Stimulated activated naive CD8-positive, alpha-beta T cell treated with anti-CD3 and anti-CD28 coated beads, Interleukin-15, Interleukin-2, amounts not matched to agents 100 ng/mL and 50 ng/mL, for 24 hours (primary cell): ENCODE data around the gene PPP6R2.
"Not testable (repeated sequence)": the region's sequence is repeated elsewhere in the genome, so short reads cannot be mapped to it uniquely, and the experiment has no call there.

Source experiments
- H3K27ac Mint-ChIP-seq: one replicate; pipeline ENCODE4 v1.8.0; 2021; ENCODE audit warnings: mild to moderate bottlenecking, mixed read lengths
- H3K27me3 Mint-ChIP-seq: one replicate; pipeline ENCODE4 v1.8.0; 2021; ENCODE audit warnings: mixed read lengths
- H3K36me3 Mint-ChIP-seq: one replicate; pipeline ENCODE4 v1.8.0; 2021; ENCODE audit warnings: low read depth, mixed read lengths
- H3K4me1 Mint-ChIP-seq: one replicate; pipeline ENCODE4 v1.8.0; 2021; ENCODE audit warnings: low read depth, mixed read lengths
- H3K4me3 Mint-ChIP-seq: one replicate; pipeline ENCODE4 v1.8.0; 2021; ENCODE audit warnings: mild to moderate bottlenecking, mixed read lengths
- H3K9me3 Mint-ChIP-seq: one replicate; pipeline ENCODE4 v1.8.0; 2021; ENCODE audit warnings: mixed read lengths

Gene PPP6R2

DNA sequence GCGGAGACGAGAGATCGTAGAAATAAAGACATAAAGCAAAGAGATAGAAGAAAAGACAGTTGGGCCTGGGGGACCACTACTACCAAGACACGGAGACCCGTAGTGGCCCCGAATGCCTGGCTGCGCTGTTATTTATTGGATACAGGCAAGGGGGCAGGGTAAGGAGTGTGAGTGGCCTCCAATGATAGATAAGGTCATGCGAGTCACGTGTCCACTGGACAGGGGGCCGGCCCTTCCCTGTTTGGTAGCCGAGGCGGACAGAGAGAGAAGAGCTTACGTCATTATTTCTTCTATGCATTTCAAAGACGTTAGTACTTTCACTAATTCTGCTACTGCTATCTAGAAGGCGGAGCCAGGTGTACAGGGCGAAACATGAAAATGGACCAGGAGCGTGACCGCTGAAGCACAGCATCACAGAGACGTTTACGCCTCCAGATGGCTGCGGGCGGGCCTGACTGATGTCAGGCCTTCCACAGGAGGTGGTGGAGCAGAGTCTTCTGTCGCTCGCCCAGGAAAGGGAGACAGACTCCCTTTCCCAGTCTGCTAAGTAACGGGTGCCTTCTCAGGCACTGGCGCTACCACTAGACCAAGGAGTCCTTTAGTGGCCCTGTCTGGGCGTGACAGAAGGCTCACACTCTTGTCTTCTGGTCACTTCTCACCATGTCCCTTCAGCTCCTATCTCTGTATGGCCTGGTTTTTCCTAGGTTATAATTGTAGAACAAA, 24.8 kb downstream of the PPP6R2 start:
- peaks cover 28% of the 10 kb centered on the region for H3K36me3 Mint-ChIP-seq
- no peak overlapping the region for H3K4me3 Mint-ChIP-seq
- H3K27ac Mint-ChIP-seq, result no peak overlapping the region
- peaks cover 10% of the 10 kb centered on the region for H3K4me1 Mint-ChIP-seq
- no peaks in the 10 kb centered on the region for H3K27me3 Mint-ChIP-seq
- no peaks in the 10 kb centered on the region for H3K9me3 Mint-ChIP-seq

DNA sequence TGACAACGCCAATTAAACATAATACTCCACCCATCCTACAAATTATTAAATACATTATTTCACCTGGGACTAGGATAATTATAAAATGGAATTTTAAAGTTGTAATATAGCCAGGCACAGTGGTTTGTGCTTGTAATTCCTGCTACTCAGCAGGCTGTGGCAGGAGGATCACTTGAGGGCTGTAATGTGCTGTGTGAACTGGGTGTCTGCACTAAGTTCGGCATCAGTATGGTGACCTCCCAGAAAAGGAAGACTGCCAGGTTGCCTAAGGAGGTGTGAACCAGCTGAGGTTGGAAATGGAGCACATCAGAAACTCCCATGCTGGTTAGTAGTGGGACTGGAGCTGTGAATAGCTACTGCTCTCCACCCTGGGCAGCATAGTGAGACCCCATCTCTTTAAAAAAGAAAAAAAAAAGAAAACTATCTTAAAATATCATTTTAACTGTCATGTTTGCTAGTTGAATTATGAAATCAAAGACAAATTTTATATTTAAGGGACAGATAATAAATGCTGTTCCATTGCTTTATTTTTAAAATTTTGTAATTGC, 28.0 kb downstream of the PPP6R2 start:
- Mint-ChIP-seq H3K36me3 (peaks cover 43% of the 10 kb centered on the region), H3K4me1 (peaks cover 3% of the 10 kb centered on the region), H3K27ac (no peak overlapping the region), H3K27me3 (no peaks in the 10 kb centered on the region), H3K4me3 (no peak overlapping the region), H3K9me3 (no peaks in the 10 kb centered on the region)

DNA sequence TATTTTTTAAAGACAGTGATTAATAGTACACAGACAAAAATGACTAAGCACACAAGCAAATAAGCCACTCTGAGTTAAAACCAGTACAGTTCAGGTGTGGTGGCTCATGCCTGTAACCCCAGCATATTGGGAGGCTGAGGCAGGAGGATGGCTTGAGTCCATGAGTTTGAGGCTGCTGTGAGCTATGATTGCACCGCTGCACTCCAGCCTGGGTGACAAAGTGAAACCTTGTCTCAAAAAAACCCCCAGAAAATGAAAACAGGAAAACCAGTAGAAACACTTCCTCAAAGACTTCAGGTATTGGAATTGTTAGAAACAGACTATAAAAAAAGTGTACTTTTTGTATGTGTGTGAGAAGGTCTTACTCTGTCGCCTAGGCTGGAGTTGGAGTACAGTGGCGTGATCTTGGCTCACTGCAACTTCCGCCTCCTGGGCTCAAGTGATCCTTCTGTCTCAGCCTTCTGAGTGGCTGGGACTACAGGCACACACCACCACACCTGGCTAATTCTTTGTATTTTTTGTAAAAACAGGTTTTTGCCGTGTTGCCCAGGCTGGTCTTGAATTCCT, 33.0 kb downstream of the PPP6R2 start:
- no peak overlapping the region for H3K4me3 Mint-ChIP-seq
- H3K27me3 Mint-ChIP-seq, result no peaks in the 10 kb centered on the region
- peaks cover 44% of the 10 kb centered on the region for H3K36me3 Mint-ChIP-seq
- peak overlapping the region; percentile 16 for H3K27ac Mint-ChIP-seq
- no peaks in the 10 kb centered on the region for H3K9me3 Mint-ChIP-seq
- peaks cover 9% of the 10 kb centered on the region for H3K4me1 Mint-ChIP-seq

DNA sequence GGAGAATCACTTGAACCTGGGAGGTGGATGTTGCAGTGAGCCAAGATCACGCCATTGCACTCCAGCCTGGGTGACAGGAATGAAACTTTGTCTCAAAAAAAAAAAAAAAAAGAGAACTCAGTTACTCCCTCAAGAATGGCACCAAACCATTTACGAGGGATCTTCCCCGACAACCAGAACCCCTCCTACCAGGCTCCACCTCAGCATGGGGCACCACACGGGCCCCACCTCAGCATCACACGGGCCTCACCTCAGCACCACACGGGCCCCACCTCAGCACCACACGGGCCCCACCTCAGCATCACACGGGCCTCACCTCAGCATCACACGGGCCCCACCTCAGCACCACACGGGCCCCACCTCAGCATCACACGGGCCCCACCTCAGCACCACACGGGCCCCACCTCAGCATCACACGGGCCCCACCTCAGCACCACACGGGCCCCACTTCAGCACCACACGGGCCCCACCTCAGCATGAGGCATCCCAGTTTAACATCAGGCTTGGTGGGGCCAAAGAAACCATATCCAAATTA, 38.0 kb downstream of the PPP6R2 start:
- peaks cover 24% of the 10 kb centered on the region for H3K36me3 Mint-ChIP-seq
- not testable (repeated sequence) for H3K9me3 Mint-ChIP-seq, H3K27me3 Mint-ChIP-seq, H3K4me3 Mint-ChIP-seq, H3K4me1 Mint-ChIP-seq, H3K27ac Mint-ChIP-seq

DNA sequence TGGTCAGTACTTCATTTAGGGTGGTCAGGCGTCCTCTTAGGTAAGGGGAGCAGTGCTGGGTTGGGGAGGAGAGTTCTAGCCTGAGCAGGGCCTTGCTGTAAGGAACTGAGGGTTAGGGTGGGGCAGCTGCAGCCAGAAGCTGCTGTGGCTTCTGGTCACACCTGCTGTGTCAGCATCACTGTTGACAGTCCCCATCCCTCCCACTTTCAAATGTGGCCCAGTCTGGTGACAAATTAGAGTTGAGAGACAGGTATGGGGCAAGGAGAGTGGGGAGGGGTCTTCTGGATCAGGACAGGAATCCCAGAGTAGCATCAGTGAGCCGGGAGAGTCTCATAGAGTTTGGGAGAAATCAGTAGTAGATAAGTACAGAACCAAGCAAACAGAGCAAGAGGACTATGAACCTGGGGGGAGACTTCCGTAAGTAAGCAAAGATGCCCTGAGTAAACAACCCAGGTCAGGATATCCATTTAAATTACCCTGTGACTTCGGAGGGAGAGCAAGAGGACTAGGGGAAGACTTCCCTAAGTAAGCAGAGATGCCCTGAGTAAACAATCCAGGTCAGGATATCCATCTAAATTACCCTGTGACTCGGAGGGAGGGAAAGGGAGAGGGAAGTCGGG, 53.7 kb downstream of the PPP6R2 start:
- Mint-ChIP-seq H3K27ac (no peak overlapping the region), H3K27me3 (no peaks in the 10 kb centered on the region), H3K36me3 (peaks cover 38% of the 10 kb centered on the region)

DNA sequence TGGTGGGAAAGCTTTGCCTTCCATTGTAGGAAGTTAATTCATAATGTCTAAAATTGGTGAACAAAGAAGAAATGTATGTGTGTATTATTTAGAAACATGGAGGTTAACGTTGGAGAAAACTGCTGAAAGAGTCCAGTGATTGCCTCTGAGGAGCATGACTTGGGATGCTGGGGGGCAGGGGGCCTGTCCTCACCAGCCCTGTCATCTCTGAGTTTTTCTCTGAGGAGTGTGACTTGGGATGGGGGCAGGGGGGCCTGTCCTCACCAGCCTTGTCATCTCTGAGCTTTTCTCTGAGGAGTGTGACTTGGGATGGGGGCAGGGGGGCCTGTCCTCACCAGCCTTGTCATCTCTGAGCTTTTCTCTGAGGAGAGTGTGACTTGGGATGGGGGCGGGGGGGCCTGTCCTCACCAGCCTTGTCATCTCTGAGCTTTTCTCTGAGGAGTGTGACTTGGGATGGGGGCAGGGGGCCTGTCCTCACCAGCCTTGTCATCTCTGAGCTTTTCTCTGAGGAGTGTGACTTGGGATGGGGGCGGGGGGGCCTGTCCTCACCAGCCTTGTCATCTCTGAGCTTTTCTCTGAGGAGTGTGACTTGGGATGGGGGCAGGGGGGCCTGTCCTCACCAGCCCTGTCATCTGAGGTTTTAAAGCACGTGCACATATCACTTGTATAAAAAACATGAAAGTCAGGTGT, 54.4 kb downstream of the PPP6R2 start:
- H3K4me3 Mint-ChIP-seq, H3K27me3 Mint-ChIP-seq, H3K27ac Mint-ChIP-seq, H3K9me3 Mint-ChIP-seq: not testable (repeated sequence)
- Mint-ChIP-seq H3K4me1 (peaks cover 31% of the 10 kb centered on the region), H3K36me3 (peaks cover 38% of the 10 kb centered on the region)

More for the DNA sequence above, 53.7 kb downstream of the PPP6R2 start:
- H3K4me3 Mint-ChIP-seq, result no peak overlapping the region
- no peaks in the 10 kb centered on the region for H3K9me3 Mint-ChIP-seq
- peaks cover 31% of the 10 kb centered on the region for H3K4me1 Mint-ChIP-seq

DNA sequence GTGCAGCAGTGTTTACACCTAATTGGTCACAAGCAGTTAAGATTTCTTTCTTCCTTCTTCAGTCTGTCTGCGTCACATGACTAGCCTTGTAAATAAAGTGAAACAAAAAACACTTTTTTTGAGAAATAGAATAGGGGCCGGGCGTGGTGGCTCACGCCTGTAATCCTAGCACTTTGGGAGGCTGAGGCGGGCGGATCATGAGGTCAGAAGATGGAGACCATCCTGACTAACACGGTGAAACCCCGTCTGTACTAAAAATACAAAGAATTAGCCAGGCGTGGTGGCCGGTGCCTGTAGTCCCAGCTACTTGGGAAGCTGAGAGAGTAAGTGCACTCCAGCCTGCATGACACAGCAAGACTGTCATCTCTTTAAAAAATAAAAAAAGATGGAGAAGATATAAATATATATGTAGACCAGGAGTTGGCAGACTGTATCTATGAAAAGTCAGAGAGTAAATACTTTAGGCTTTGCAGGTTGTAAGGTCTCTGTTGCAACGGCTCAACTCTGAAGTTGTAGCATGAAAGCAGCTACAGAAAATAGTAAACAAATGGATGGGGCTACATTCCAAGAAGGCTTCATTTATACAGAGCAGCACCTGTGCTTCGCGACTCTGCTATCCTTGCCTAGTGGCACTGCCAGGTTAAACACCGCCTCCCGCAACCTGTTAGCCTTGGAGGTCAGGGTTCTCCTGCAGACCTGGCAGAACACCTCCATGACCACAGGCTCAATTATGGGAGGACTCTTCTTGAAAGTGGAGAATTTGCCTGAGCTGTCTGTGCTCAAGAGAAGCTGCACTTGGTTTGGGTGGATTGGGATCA, 55.9 kb downstream of the PPP6R2 start:
- Mint-ChIP-seq H3K9me3 (no peaks in the 10 kb centered on the region), H3K27ac (peak overlapping the region; percentile 68), H3K36me3 (peaks cover 30% of the 10 kb centered on the region), H3K27me3 (no peaks in the 10 kb centered on the region), H3K4me3 (no peak overlapping the region), H3K4me1 (peaks cover 34% of the 10 kb centered on the region)

DNA sequence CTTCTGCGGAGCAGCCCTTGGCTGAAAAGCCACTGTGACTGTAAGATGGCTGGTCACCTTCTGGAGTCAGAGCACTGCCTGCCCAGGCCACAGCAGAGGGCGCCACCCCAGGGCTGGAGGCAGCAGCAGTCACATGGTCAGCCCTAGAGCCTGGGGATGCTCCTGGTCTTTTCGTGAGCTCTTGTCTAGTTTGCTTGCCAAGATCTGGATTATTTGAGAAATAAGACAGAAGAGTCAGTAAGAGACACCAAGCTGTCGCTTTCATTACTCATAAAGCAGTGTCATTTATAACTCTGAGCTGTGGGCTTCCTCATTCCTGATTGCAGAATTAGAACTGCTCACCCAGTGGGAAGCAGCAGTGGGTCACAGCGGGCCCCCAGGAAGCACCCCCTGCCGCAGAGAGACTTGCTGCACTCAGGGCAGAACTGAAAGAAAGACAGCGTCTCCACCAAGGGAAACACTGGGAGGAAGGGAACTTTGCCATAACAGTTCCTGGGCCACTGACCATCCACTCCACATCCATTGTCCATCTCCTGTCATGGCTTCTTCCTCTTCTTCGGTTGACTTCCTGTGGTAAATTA, 56.7 kb downstream of the PPP6R2 start:
- Mint-ChIP-seq H3K4me3 (no peak overlapping the region), H3K36me3 (peaks cover 26% of the 10 kb centered on the region), H3K27ac (peak overlapping the region; percentile 68), H3K4me1 (peaks cover 34% of the 10 kb centered on the region), H3K9me3 (no peaks in the 10 kb centered on the region), H3K27me3 (no peaks in the 10 kb centered on the region)

DNA sequence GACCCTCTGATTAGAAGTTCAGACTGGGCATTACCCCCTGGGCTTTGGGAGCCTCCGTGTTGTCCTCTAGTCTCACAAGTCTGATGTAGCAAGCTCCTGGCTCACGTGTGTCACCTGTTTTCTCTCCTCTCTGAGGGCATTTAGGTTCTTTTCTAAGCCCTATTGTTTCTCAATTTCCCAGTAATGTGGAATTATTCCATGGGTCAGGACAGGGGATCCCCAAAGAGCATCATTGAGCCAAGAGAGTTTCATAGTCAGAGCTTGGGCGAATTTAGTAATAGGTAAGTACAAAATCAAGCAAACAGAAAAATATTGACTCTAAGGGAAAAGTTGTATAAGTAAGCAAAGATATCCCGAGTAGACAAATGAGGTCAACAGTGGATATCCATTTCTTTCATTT, 57.3 kb downstream of the PPP6R2 start:
- H3K9me3 Mint-ChIP-seq, result no peaks in the 10 kb centered on the region
- no peak overlapping the region for H3K4me3 Mint-ChIP-seq
- peak overlapping the region; percentile 48 for H3K27ac Mint-ChIP-seq
- H3K4me1 Mint-ChIP-seq, result peaks cover 34% of the 10 kb centered on the region
- H3K27me3 Mint-ChIP-seq, result no peaks in the 10 kb centered on the region
- peaks cover 21% of the 10 kb centered on the region for H3K36me3 Mint-ChIP-seq

DNA sequence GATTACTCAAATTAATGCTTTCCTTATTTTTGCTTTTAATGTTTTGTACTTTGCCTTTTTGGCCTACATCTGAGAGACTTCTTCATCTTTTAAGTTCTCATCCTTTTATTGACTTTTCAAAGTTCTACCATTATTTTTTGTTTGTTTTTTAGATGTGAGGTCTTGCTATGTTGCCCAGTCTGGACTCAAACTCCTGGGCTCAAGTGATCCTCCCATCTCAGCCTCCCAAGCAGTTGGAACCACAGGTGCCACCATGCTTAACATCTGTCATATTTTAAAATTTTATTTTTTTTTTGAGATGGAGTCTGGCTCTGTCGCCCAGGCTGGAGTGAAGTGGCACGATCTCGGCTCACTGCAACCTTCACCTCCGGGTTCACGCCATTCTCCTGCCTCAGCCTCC, 57.8 kb downstream of the PPP6R2 start:
- Mint-ChIP-seq H3K4me3 (no peak overlapping the region), H3K36me3 (peaks cover 21% of the 10 kb centered on the region), H3K9me3 (no peaks in the 10 kb centered on the region), H3K4me1 (peaks cover 34% of the 10 kb centered on the region), H3K27ac (peak overlapping the region; percentile 48), H3K27me3 (no peaks in the 10 kb centered on the region)

DNA sequence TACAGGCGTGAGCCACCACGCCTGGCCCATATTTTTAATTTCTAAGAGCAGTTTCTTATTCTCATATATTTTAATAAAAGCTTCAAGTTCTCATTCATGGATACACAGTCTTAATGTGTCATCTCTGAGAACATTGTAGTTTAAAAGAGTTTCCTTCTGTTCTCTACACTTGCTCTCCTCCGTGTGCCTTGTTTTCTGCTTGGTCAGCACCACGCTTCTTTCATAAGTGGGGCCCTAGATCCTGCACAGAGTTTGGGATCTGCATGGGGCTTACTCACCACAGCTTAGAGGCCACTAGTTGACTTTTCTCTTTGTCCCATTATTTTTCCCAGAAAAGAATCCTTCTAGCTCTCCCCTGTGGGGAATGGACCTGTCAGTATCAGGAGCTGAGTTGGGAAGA, 58.8 kb downstream of the PPP6R2 start:
- H3K4me3 Mint-ChIP-seq, result no peak overlapping the region
- no peaks in the 10 kb centered on the region for H3K27me3 Mint-ChIP-seq
- H3K36me3 Mint-ChIP-seq, result peaks cover 15% of the 10 kb centered on the region
- peaks cover 29% of the 10 kb centered on the region for H3K4me1 Mint-ChIP-seq
- no peaks in the 10 kb centered on the region for H3K9me3 Mint-ChIP-seq
- H3K27ac Mint-ChIP-seq, result no peak overlapping the region

DNA sequence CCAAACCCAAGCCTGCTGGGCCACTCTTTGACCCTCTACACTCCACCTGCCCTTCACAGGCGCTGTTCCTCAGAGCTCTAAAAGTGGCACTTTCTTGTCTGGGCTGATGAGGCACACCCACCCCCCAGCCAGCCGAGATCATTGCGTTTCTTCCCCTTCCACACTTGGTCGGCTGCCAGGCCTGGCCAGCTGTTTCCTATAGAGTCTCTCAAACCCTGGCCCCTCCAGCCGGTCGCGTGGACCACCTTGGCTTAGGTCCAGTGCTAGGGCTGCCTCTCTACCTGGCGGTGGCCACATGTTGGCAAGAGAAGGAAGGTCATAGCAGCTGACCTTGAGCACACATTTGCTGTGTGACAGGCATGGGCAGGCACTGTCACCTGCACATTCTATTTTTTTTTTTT, 60.6 kb downstream of the PPP6R2 start:
- Mint-ChIP-seq H3K27ac (peak overlapping the region; percentile 49), H3K9me3 (no peaks in the 10 kb centered on the region), H3K4me1 (peaks cover 22% of the 10 kb centered on the region), H3K27me3 (no peaks in the 10 kb centered on the region), H3K36me3 (peaks cover 26% of the 10 kb centered on the region), H3K4me3 (no peak overlapping the region)

DNA sequence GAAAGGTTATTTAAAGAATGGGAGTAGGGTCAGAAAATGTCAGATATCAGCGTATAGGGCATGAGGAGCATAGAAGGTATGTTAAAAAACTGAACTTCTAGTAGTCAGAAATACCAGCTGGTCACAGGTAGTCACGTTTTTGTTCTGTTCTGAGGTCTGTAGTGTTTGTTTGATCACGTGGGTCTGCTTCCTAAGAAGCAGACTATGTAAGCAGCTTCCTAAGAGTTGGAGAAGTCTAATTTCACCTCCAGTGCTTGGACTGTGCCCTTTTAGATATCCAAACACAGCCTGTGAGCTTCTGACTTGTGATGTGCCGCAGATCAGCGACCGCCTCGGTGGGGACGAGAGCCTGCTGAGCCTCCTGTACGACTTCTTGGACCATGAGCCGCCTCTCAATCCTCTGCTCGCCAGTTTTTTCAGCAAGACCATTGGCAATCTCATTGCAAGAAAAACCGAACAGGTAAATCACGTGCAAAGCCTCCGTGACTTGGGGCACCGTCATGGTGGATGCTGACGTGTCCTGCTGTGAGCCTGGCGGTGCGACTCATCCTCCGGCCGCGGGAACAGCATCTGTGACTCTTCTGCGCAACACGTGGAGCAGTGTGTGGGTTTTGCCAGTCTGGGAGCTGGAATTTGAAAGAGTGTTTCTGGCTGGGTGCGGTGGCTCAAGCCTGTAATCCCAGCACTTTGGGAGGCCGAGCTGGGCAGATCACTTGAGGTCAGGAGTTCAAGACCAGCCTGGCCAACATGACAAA, 63.5 kb downstream of the PPP6R2 start:
- Mint-ChIP-seq H3K27ac (peak overlapping the region; percentile 9), H3K4me1 (peaks cover 3% of the 10 kb centered on the region), H3K9me3 (no peaks in the 10 kb centered on the region), H3K36me3 (peaks cover 22% of the 10 kb centered on the region), H3K27me3 (no peaks in the 10 kb centered on the region), H3K4me3 (no peak overlapping the region)
